ENCODE results near the gene NOL4L.

The NOL4L gene

DNA sequence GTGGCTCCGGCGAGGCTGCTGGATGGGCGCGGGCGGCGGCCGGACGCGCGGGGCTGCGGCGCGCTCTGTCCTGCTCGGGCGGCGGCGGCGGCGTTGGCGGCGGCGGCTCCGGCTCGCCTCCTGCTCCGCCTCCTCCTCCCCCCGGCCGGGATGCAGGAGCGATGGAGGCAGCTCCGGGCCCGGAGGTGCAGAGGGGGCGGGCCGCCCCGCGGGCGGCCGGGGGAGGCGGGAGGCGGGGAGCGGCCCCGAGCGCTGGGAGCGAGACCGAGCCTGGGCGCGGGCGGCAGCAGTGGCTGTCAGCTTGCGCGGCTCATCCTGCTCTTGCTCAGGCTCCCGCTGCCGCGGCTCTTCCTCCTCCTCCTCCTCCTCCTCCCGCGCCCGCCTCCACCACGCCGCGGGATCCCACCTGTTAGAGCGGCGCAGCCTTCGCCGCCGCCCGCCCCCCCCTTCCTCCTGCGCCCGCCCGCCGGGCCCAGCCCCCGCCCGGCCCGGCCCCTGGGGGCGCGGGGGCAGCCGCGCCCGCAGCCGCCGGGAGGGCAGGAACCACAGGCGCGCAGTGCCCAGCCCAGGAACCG lies at the start of gene NOL4L:
Gene NOL4L, minus strand, starts transcription at position 323 of the 575 bp plus-strand sequence. CDS start 443 bp downstream, outside the sequence.
- DNase-seq: peak; percentile 77

DNA sequence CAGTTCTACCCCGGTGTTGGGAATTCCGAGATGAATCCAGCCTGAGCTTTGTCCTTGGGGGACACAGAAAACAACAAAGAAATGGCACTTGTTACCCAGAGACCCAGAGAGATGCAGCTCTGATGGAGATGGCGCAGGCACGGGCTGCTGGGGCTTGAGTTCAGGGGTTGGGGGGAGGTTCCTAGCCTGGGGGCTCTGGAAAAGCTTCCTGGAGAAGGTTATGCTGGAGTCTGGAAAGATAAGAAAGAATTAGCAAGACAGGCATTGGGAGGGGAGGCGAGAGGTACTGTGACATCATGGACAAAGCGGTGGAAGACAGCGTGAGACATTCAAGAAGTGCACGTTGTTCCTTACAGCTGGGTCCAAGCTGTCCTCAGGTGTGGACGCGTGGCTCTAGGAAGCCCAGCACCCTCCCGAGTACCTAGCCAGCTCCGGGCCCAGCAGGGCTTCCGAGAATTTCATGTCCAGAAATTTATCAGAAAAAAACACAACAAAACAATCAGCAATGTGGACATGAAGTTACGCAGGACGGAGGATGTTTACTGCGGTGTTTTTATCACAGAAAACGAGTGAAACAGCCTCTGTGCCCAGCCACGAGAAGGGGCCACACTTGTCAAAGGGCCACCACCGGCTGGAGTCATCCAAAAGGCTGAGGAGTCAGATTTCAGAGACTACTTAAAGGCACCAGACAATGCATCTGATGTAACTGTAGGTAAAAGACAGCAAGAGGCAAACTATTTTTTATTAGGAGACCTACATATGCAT lies 49.1 kb upstream of the NOL4L start:
- DNase-seq: peak; percentile 62

GRCh38 chr20:32632461-32633354 lies 47.6 kb upstream of the NOL4L start:
- DNase-seq: peak; percentile 57

DNA sequence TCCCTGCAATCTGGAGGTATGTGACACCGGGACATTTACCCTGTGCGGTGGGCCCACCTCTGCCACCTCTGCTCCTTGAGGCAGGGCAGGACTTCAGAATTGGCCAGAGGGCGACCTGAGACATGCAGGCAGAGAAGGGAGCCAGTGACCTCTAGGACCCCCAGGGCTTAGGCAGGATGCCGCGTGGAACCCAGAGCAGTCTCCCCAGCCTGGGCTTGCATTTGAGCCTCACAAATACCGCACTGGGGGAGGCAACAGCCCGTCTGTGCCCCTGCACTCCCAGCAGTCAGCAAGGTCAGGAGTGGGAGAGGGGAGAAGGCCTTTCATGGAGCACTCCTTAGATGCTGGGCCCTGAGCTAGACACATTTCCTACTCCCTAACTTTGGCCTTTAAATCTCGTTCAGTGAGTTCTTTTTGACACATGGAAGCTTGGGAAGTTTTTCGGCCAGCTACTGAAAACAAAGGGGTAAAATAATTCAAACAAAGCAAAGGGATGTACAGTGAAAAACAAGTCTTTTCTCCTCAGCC lies 46.9 kb upstream of the NOL4L start:
- no peak for DNase-seq

- DNase-seq: no peak
These were observed 44.7 kb upstream of the NOL4L start for GRCh38 chr20:32629813-32630212.

- DNase-seq: no peak
These were observed 43.9 kb upstream of the NOL4L start for GRCh38 chr20:32628960-32629530.

- DNase-seq: peak; percentile 87
These were observed 41.9 kb upstream of the NOL4L start for GRCh38 chr20:32626859-32627636.

- no peak for DNase-seq
These were observed 41.3 kb upstream of the NOL4L start for GRCh38 chr20:32626407-32626806.

DNA sequence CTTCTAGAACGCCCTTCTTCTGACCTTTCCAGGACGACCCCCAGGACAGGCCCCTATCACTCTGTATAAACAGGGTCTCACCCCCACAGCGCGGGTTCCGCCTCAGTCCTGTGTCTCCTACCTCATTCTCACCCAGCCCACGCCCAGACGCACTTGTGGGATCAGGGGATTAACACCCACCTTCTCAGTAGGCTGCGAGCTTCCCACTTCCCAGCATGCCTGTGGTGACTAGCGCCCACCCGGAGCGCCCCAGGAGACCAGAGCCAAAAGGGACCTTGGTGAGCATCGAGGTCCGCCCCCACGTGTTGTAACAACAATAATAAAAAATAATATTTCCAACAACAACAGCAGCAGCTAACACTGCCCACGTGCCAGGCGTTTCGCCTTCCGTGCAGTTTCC lies 40.9 kb upstream of the NOL4L start:
- no peak for DNase-seq

- no peak for DNase-seq
These were observed 39.7 kb upstream of the NOL4L start for GRCh38 chr20:32624687-32625345.

GRCh38 chr20:32623667-32624157 lies 38.6 kb upstream of the NOL4L start:
- peak; percentile 37 for DNase-seq

- DNase-seq: no peak
These were observed 37.7 kb upstream of the NOL4L start for GRCh38 chr20:32622585-32623468.

DNA sequence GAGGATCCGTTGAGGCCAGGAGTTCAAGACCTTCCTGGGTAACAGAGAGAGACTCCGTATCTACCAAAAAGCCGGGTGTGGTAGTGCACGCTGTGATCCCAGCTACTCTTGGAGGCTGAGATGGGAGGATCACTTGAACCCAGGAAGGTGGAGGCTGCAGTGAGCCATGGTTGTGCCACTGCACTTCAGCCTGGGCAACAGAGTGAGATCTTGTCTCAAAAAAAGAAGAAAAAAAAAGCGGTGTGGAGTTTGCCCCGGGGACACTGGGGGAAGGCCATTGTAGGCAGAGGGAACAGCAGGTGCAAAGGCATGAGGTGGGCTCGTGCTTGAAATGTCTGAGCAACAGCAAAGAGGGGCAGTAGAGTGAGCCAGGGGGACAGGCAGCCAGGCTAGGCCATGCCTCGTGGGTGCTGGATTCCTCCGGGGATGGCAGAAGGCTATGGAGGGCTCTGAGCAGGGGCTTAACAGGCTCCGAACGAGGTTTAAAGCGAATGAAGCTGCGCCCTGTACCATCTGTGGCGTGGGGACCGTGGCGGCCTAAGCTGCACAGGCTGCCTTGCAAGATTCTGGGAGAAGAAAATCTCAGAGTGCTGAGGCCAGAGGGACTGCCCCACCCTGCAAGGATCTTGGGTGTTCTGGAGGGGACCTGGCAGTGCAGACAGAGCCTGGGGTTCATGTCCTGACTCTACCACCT lies 36.9 kb upstream of the NOL4L start:
- no peak for DNase-seq

- peak; percentile 74 for DNase-seq
These were observed 36.1 kb upstream of the NOL4L start for GRCh38 chr20:32621071-32621890.

DNA sequence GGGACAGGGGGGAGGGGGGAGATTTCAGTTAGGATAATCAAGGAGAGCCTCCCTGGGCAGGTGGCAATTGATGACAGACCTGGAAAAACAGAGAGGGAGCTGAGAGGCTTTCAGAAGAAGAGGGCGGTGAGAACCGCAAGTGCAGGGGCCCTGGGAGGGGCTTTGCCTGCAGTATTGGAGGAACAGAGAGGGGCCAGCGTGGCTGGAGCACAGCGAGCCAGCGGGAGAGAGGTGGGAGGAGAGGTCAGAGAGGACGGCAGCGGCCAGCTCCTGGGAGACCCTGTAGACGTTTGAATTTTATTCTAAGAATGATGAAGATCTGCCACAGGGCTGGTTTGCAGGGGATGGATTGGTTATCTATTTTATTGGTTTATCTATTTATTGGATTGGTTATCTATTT lies 34.5 kb upstream of the NOL4L start:
- no peak for DNase-seq

DNA sequence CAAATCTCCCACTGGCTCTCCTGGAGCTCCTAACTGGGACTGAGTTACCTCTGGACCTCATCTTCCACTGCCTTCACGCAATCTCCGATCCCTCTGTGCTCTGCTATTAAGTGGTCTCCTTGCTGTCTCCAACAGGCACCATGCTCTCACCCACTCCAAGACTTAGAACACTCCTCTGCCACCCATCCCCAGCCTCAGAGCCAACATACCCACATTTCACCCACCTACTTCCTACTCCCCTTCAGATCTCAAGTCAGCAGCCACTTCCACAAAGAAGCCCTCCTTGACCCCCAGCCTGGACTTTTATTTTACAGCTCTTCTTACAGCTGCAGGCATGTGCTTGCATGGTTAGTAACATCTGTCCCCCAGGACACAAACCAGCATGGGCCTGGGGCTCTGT lies 29.6 kb upstream of the NOL4L start:
- no peak for DNase-seq

DNA sequence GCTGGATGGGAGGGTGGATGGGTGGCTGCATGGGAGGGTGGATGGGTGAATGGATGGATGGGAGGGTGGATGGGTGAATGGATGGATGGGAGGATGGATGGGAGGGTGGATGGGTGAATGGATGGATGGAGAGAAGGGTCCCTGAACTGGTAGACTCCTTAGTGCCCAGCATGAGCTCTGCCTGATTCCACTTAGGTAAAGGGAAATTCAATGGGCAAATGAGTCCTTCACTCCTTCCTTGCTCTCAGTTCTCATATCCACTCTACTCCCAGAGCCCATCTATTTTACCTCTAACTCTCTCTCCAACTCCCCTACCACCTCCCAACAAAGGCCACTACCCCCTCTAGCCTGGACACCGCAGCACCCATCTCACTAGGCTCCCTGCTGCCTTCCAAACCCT lies 29.2 kb upstream of the NOL4L start:
- no peak for DNase-seq

DNA sequence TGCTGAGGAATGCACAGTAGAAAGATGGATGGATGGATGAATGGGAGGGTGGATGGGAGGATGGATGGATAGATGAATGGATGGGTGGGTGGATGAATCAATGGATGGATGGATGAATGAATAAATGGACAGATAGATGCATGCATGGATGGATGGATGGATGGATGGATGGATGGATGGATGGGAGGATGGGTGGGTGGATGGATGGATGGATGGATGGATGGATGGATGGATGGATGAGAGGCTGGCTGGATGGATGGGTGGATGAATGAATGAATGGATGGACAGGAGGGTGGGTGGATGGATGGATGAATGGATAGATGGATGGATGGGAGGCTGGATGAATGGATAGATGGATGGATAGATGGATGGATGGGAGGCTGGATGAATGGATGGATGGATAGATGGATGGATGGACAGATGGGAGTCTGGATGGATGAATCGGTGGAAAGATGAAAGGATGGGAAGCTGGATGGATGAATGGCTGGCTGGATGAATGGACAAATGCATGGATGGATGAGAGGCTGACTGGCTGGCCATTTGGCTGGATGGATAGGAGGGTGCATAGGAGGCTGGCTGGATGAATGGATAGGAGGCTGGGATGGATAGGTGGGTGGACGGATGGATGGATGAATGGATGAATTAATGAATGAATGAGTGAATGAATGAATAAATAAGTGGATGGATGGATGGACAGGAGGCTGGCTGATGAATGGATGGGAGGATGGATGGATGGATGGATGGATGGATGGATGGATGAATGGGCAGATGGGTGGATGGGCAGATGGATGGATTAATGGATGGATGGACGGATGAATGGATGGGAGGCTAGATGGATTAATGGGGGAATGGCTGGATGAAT lies 28.3 kb upstream of the NOL4L start:
- no peak for DNase-seq
